SK-N-SH (cell line): ENCODE data around the gene PPIF. TPM values are rescaled to one million over a fixed set of nuclear protein-coding genes. Genes with fewer than 3 reads are reported as not detected.
A peak's percentile ranks its signal among the peaks of the same experiment; 100 is the strongest.

Experiments used
- CTCF ChIA-PET: fragments of 300-600, 350-600 bp; formaldehyde crosslinking; extraction: SDS; loops from one replicate; lab custom pipeline; 2021; lab: Yijun Ruan, JAX
- POLR2A ChIA-PET: fragments of 350-600 bp; sonication (Branson Sonifier 250); formaldehyde crosslinking; extraction: SDS; loops from one replicate; lab custom pipeline; 2020; ENCODE audit warnings: antibody characterized with exemption, inconsistent platforms; lab: Yijun Ruan, JAX
- DNase-seq: peaks from one replicate; pipeline ENCODE4 v3.0.0; 2012
- H2AFZ ChIP-seq: fragments of 200-600 bp; sonication (generic); 2 replicates; pipeline ENCODE4 v1.8.1; 2016; ENCODE audit warnings: antibody characterized with exemption, mild to moderate bottlenecking, low read depth
- H3F3A ChIP-seq: fragments of 200-600 bp; sonication (generic); replicated peaks from 2 replicates; pipeline ENCODE3; 2016; ENCODE audit warnings: antibody characterized with exemption, mild to moderate bottlenecking; ENCODE audit not compliant: insufficient read depth
- H3K27ac ChIP-seq, 2 experiments: fragments of 200-500 bp in 1 of 2; fragments of 200-600 bp in 1 of 2; sonication (Bioruptor generic) in 1 of 2; sonication (generic), shearing (Covaris generic) in 1 of 2; 2 replicates each; pipeline versions ENCODE4 v1.5.1 to v1.6.1; 2014 to 2016; ENCODE audit warnings: low read depth in 2 of 2, inconsistent platforms in 1 of 2, low read length in 1 of 2, mild to moderate bottlenecking in 1 of 2, mixed read lengths in 1 of 2
- H3K27me3 ChIP-seq: fragments of 200-600 bp; sonication (generic), shearing (Covaris generic); 2 replicates; pipeline ENCODE4 v1.6.1; 2016; ENCODE audit warnings: mixed run types; ENCODE audit not compliant: insufficient read depth
- H3K36me3 ChIP-seq, 2 experiments: fragments of 200-500 bp in 1 of 2; fragments of 200-600 bp in 1 of 2; sonication (Bioruptor generic) in 1 of 2; sonication (generic) in 1 of 2; replicated peaks in 1 of 2; 2 replicates each; pipeline versions ENCODE3 to v1.5.1; 2014 to 2016; ENCODE audit warnings: low read length in 1 of 2, mild to moderate bottlenecking in 1 of 2; ENCODE audit not compliant: insufficient read depth in 2 of 2, control insufficient read depth in 1 of 2
- H3K4me1 ChIP-seq, 2 experiments: fragments of 200-500 bp in 1 of 2; fragments of 200-600 bp in 1 of 2; sonication (Bioruptor generic) in 1 of 2; sonication (generic), shearing (Covaris generic) in 1 of 2; 2 replicates each; pipeline versions ENCODE4 v1.5.1 to v1.6.1; 2014 to 2016; ENCODE audit warnings: low read depth in 1 of 2, low read length in 1 of 2, mixed run types in 1 of 2; ENCODE audit not compliant: insufficient read depth in 2 of 2, control insufficient read depth in 1 of 2
- H3K4me2 ChIP-seq: fragments of 200-600 bp; sonication (generic), shearing (Covaris generic); 2 replicates; pipeline ENCODE4 v1.6.1; 2017; ENCODE audit warnings: mixed run types
- H3K4me3 ChIP-seq, 2 experiments: fragments of 200-500 bp in 1 of 2; fragments of 200-600 bp in 1 of 2; sonication (Bioruptor generic) in 1 of 2; sonication (generic), shearing (Covaris generic) in 1 of 2; 2 replicates each; pipeline versions ENCODE4 v1.5.1 to v1.8.1; 2014 to 2016; ENCODE audit warnings: low read depth in 2 of 2, inconsistent platforms in 1 of 2, low read length in 1 of 2, mild to moderate bottlenecking in 1 of 2, mixed read lengths in 1 of 2, moderate library complexity in 1 of 2
- H3K79me2 ChIP-seq: fragments of 200-600 bp; sonication (generic); 2 replicates; pipeline ENCODE4 v1.8.1; 2017; ENCODE audit warnings: mild to moderate bottlenecking; ENCODE audit not compliant: insufficient read depth
- H3K9ac ChIP-seq: fragments of 200-600 bp; sonication (generic); 2 replicates; pipeline ENCODE4 v1.6.1; 2017; ENCODE audit warnings: mixed run types
- H3K9me2 ChIP-seq: fragments of 200-600 bp; sonication (generic); 2 replicates; pipeline ENCODE4 v1.6.1; 2017; ENCODE audit warnings: mixed run types
- H3K9me3 ChIP-seq: fragments of 200-600 bp; sonication (generic); 2 replicates; pipeline ENCODE4 v1.6.1; 2017; ENCODE audit warnings: mixed run types, mild to moderate bottlenecking, moderate library complexity
- H4K20me1 ChIP-seq: fragments of 200-600 bp; sonication (generic); 2 replicates; pipeline ENCODE4 v1.6.1; 2017; ENCODE audit warnings: mild to moderate bottlenecking, mixed run types; ENCODE audit not compliant: insufficient read depth
- CHD2 ChIP-seq: fragments of 150-350 bp; IDR thresholded peaks from 2 replicates; pipeline ENCODE4 v1.6.1; 2018; ENCODE audit warnings: low read length; ENCODE audit not compliant: partially characterized antibody
- EP300 ChIP-seq, 2 experiments: IDR thresholded peaks; 2 replicates each; pipeline versions ENCODE4 v1.4.0 to v1.6.1; 2012; ENCODE audit warnings: borderline replicate concordance in 1 of 2, low read depth in 1 of 2, low read length in 1 of 2
- EZH2phosphoT487 ChIP-seq: fragments of 200-600 bp; sonication (generic); IDR thresholded peaks from 2 replicates; pipeline ENCODE4 v1.6.1; 2017; ENCODE audit warnings: low read depth, mixed run types, mild to moderate bottlenecking, antibody characterized with exemption, moderate library complexity, borderline replicate concordance
- FOSL2 ChIP-seq: IDR thresholded peaks from 2 replicates; pipeline ENCODE4 v1.4.0; 2012; ENCODE audit warnings: low read depth, mild to moderate bottlenecking, moderate library complexity, borderline replicate concordance
- FOXJ3 ChIP-seq: sonication (generic); formaldehyde crosslinking; IDR thresholded peaks from 2 replicates; pipeline ENCODE4 v1.5.1; 2020; ENCODE audit warnings: mild to moderate bottlenecking, missing genetic modification reagents
- GABPA ChIP-seq: IDR thresholded peaks from 2 replicates; pipeline ENCODE4 v1.4.0; 2012; ENCODE audit warnings: low read depth, mild to moderate bottlenecking
- GATA2 ChIP-seq: sonication (generic); formaldehyde crosslinking; IDR thresholded peaks from 2 replicates; pipeline ENCODE4 v1.5.0; 2020; ENCODE audit warnings: mild to moderate bottlenecking, missing genetic modification reagents
- JUND ChIP-seq: IDR thresholded peaks from 2 replicates; pipeline ENCODE4 v1.4.0; 2012
- RAD21 ChIP-seq: IDR thresholded peaks from 2 replicates; pipeline ENCODE4 v1.6.1; 2012; ENCODE audit warnings: mild to moderate bottlenecking, low read length
- RXRA ChIP-seq: IDR thresholded peaks from 2 replicates; pipeline ENCODE4 v1.4.0; 2012; ENCODE audit warnings: low read depth, mild to moderate bottlenecking, borderline replicate concordance
- SIN3A ChIP-seq: IDR thresholded peaks from 2 replicates; pipeline ENCODE4 v1.6.1; 2012; ENCODE audit warnings: low read depth, mild to moderate bottlenecking, low read length, moderate library complexity, borderline replicate concordance
- SMC3 ChIP-seq: IDR thresholded peaks from 2 replicates; pipeline ENCODE4 v1.6.1; 2012; ENCODE audit warnings: low read depth, low read length, improper control_type of control experiment
- TEAD4 ChIP-seq: IDR thresholded peaks from 2 replicates; pipeline ENCODE4 v1.4.0; 2012; ENCODE audit warnings: mild to moderate bottlenecking, borderline replicate concordance; ENCODE audit not compliant: insufficient read depth
- WGBS: methylation state at CpG from one replicate; pipeline ENCODE4 v1.1.6; 2017; ENCODE audit warnings: low lambda C conversion rate; 5-methylcytosine and 5-hydroxymethylcytosine counted together
- polyA plus RNA-seq, 3 experiments: library from polyadenylated mRNA; depleted of rRNA; stranded (reverse); fragments of >200 nt; gene quantifications; 2 replicates each; pipeline ENCODE4 v1.2.3, GENCODE V29; 2012
- TF ChIP-seq, protein P1 (sequence below): fragments of 150-350 bp; IDR thresholded peaks from 2 replicates; pipeline ENCODE4 v1.6.1; 2016; ENCODE audit warnings: mild to moderate bottlenecking, low read depth, low read length
- TF ChIP-seq, protein P2 (sequence below): IDR thresholded peaks from 2 replicates; pipeline ENCODE4; 2012
- TF ChIP-seq, protein P3 (sequence below): IDR thresholded peaks from 2 replicates; pipeline ENCODE4 v1.6.1; 2012; ENCODE audit warnings: mild to moderate bottlenecking, low read depth, low read length, moderate library complexity
- TF ChIP-seq, protein P4 (sequence below): IDR thresholded peaks from 2 replicates; pipeline ENCODE4 v1.4.0; 2012; ENCODE audit warnings: low read depth
- TF ChIP-seq, protein P5 (sequence below): fragments of 200-600 bp; sonication (generic); IDR thresholded peaks from 2 replicates; pipeline ENCODE4 v1.6.1; 2017; ENCODE audit warnings: antibody characterized with exemption, mild to moderate bottlenecking, moderate library complexity
- TF ChIP-seq, protein P6 (sequence below): IDR thresholded peaks from 2 replicates; pipeline ENCODE4 v1.4.0; 2012; ENCODE audit warnings: low read depth, borderline replicate concordance

PPIF gene
- polyA plus RNA-seq, 1 of the 3 experiments (the other 2 are of a cell fraction) = 85.9 TPM

DNA sequence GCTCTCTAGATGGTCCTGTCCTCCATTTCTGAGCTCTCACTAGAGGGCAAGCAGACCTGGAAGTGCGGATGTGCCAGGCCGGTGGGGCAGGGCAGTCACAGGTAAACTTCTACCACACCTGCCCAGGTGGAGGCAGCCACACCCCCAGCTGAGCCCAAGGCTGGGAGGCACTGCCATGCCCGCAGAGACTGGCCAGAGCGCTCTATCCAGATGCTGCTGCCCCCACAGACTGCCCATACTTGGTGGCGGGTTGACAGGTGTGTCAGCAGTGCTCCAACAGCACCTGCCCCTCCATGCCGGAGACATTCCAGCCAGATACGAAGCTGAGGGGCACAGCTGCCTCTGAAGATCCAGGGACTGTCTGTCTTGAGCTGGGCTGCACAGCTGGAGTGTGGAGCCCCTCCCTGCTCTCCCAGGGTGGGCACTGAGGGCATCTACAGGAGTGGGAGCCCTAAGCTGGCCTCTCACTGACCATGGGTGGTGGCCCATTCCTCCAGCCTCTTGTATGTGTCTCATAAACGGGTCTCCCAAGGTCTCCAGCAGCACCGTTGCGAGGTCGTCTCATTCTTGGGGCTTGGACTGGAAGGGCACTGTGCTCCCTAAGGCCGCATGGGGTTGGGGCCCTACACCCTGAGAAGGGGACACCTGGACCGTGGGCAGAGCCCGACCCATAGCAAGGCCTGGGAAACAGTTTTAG lies 38.2 kb upstream of the PPIF start:
- H3K4me1 ChIP-seq = peaks cover 0 to 60% of the 10 kb centered on the region in 2 experiments; a peak in 1 of 4 replicates
- H3F3A ChIP-seq = peaks cover 10% of the 10 kb centered on the region
- H3K9me3 ChIP-seq = no peaks in the 10 kb centered on the region
- H2AFZ ChIP-seq = no peak overlapping the region
- no peak for DNase-seq
- H3K9ac ChIP-seq = no peak overlapping the region
- TF ChIP-seq, protein P1, sequence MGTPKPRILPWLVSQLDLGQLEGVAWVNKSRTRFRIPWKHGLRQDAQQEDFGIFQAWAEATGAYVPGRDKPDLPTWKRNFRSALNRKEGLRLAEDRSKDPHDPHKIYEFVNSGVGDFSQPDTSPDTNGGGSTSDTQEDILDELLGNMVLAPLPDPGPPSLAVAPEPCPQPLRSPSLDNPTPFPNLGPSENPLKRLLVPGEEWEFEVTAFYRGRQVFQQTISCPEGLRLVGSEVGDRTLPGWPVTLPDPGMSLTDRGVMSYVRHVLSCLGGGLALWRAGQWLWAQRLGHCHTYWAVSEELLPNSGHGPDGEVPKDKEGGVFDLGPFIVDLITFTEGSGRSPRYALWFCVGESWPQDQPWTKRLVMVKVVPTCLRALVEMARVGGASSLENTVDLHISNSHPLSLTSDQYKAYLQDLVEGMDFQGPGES = no peak
- TF ChIP-seq, protein P2, sequence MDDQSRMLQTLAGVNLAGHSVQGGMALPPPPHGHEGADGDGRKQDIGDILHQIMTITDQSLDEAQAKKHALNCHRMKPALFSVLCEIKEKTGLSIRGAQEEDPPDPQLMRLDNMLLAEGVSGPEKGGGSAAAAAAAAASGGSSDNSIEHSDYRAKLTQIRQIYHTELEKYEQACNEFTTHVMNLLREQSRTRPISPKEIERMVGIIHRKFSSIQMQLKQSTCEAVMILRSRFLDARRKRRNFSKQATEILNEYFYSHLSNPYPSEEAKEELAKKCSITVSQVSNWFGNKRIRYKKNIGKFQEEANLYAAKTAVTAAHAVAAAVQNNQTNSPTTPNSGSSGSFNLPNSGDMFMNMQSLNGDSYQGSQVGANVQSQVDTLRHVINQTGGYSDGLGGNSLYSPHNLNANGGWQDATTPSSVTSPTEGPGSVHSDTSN = no peak
- TF ChIP-seq RXRA = no peak
- TF ChIP-seq, protein P3, sequence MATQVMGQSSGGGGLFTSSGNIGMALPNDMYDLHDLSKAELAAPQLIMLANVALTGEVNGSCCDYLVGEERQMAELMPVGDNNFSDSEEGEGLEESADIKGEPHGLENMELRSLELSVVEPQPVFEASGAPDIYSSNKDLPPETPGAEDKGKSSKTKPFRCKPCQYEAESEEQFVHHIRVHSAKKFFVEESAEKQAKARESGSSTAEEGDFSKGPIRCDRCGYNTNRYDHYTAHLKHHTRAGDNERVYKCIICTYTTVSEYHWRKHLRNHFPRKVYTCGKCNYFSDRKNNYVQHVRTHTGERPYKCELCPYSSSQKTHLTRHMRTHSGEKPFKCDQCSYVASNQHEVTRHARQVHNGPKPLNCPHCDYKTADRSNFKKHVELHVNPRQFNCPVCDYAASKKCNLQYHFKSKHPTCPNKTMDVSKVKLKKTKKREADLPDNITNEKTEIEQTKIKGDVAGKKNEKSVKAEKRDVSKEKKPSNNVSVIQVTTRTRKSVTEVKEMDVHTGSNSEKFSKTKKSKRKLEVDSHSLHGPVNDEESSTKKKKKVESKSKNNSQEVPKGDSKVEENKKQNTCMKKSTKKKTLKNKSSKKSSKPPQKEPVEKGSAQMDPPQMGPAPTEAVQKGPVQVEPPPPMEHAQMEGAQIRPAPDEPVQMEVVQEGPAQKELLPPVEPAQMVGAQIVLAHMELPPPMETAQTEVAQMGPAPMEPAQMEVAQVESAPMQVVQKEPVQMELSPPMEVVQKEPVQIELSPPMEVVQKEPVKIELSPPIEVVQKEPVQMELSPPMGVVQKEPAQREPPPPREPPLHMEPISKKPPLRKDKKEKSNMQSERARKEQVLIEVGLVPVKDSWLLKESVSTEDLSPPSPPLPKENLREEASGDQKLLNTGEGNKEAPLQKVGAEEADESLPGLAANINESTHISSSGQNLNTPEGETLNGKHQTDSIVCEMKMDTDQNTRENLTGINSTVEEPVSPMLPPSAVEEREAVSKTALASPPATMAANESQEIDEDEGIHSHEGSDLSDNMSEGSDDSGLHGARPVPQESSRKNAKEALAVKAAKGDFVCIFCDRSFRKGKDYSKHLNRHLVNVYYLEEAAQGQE = no peak
- TF ChIP-seq GATA2 (CRISPR knock-in tag) = no peak
- no peak for TF ChIP-seq RAD21
- TF ChIP-seq SIN3A = no peak
- TF ChIP-seq CHD2 = no peak
- no peak for TF ChIP-seq FOXJ3 (CRISPR knock-in tag)
- no peak for TF ChIP-seq EP300 (IDR thresholded peaks at IDR 0.05; ENCODE audit: borderline replicate concordance in 1 of 2, low read depth in 1 of 2, low read length in 1 of 2)
- no peak for TF ChIP-seq JUND
- TF ChIP-seq, protein P4, sequence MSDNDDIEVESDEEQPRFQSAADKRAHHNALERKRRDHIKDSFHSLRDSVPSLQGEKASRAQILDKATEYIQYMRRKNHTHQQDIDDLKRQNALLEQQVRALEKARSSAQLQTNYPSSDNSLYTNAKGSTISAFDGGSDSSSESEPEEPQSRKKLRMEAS = no peak
- TF ChIP-seq EZH2phosphoT487 = no peak
- TF ChIP-seq GABPA = no peak
- no peak for TF ChIP-seq FOSL2
- TF ChIP-seq, protein P5, sequence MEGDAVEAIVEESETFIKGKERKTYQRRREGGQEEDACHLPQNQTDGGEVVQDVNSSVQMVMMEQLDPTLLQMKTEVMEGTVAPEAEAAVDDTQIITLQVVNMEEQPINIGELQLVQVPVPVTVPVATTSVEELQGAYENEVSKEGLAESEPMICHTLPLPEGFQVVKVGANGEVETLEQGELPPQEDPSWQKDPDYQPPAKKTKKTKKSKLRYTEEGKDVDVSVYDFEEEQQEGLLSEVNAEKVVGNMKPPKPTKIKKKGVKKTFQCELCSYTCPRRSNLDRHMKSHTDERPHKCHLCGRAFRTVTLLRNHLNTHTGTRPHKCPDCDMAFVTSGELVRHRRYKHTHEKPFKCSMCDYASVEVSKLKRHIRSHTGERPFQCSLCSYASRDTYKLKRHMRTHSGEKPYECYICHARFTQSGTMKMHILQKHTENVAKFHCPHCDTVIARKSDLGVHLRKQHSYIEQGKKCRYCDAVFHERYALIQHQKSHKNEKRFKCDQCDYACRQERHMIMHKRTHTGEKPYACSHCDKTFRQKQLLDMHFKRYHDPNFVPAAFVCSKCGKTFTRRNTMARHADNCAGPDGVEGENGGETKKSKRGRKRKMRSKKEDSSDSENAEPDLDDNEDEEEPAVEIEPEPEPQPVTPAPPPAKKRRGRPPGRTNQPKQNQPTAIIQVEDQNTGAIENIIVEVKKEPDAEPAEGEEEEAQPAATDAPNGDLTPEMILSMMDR = no peak
- TF ChIP-seq SMC3 = no peak
- TF ChIP-seq, protein P6, sequence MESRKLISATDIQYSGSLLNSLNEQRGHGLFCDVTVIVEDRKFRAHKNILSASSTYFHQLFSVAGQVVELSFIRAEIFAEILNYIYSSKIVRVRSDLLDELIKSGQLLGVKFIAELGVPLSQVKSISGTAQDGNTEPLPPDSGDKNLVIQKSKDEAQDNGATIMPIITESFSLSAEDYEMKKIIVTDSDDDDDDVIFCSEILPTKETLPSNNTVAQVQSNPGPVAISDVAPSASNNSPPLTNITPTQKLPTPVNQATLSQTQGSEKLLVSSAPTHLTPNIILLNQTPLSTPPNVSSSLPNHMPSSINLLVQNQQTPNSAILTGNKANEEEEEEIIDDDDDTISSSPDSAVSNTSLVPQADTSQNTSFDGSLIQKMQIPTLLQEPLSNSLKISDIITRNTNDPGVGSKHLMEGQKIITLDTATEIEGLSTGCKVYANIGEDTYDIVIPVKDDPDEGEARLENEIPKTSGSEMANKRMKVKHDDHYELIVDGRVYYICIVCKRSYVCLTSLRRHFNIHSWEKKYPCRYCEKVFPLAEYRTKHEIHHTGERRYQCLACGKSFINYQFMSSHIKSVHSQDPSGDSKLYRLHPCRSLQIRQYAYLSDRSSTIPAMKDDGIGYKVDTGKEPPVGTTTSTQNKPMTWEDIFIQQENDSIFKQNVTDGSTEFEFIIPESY = no peak
- TF ChIP-seq TEAD4 = no peak
- WGBS = 95% methylated on average over 13 of the region's 14 CpGs
- no peaks in the 10 kb centered on the region for H3K27me3 ChIP-seq
- CTCF ChIA-PET = interaction anchor here (0.9 kb wide), 1 partner anchor 11 kb away, joined by 4 read pairs; no protein-coding TSS in a partner anchor
- peaks cover 19 to 88% of the 10 kb centered on the region in 2 experiments for H3K36me3 ChIP-seq
- no peak overlapping the region for H3K4me2 ChIP-seq
- H3K4me3 ChIP-seq = no peak overlapping the region
- no peaks in the 10 kb centered on the region for H3K79me2 ChIP-seq
- H3K27ac ChIP-seq = peak overlapping the region in 1 of 2 experiments; percentile 16; a peak in 1 of 4 replicates
- H3K9me2 ChIP-seq = no peaks in the 10 kb centered on the region
- POLR2A ChIA-PET = no interaction called here
- H4K20me1 ChIP-seq = 0 out of 2 replicates have a peak, but pooled peaks cover 4% of the 10 kb centered on the region
